OCI-LY7 (cell line): ENCODE measurements around the gene EIF3D.

Experiments used
- EZH2phosphoT487 ChIP-seq: fragments of 200-600 bp; sonication (generic); IDR thresholded peaks from 2 replicates; pipeline ENCODE4 v1.6.1; 2018; ENCODE audit warnings: low read depth, borderline replicate concordance, mild to moderate bottlenecking, mixed run types, antibody characterized with exemption, low read length, moderate library complexity, mixed read lengths
- TF ChIP-seq, protein P1 (sequence below): fragments of 200-600 bp; sonication (generic); conservative IDR thresholded peaks from 2 replicates; pipeline ENCODE4 v1.5.1; 2014; ENCODE audit warnings: mild to moderate bottlenecking, antibody characterized with exemption, low read length, moderate library complexity, mixed read lengths

DNA sequence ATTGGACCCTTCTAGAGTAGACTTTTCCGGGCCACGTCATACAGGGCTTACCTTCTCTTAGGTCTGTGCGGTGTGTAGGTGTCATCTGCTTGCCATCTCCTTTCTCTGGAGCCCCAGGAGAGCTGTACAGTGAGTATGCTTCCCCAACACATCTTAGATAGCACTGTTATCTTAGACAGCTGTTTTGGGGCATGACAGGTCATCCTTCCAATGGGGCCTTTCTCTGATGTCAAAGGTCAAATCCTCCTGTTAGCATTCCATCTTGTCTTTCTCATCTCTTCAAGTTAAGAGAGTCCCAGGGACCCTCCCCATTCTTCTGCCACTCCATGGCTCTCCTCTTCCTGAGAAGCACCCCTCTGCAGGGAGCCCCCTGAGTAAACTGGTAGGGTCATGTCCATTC, 31.0 kb upstream of the EIF3D start:
- TF ChIP-seq, protein P1, sequence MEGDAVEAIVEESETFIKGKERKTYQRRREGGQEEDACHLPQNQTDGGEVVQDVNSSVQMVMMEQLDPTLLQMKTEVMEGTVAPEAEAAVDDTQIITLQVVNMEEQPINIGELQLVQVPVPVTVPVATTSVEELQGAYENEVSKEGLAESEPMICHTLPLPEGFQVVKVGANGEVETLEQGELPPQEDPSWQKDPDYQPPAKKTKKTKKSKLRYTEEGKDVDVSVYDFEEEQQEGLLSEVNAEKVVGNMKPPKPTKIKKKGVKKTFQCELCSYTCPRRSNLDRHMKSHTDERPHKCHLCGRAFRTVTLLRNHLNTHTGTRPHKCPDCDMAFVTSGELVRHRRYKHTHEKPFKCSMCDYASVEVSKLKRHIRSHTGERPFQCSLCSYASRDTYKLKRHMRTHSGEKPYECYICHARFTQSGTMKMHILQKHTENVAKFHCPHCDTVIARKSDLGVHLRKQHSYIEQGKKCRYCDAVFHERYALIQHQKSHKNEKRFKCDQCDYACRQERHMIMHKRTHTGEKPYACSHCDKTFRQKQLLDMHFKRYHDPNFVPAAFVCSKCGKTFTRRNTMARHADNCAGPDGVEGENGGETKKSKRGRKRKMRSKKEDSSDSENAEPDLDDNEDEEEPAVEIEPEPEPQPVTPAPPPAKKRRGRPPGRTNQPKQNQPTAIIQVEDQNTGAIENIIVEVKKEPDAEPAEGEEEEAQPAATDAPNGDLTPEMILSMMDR, result no peak
- no peak for TF ChIP-seq EZH2phosphoT487
